ENCODE data around the gene LIMCH1.
A peak's percentile ranks its signal among the peaks of the same experiment; 100 is the strongest.
"Not testable (repeated sequence)": the region's sequence is repeated elsewhere in the genome, so short reads cannot be mapped to it uniquely, and the experiment has no call there.

Gene LIMCH1

GRCh38 chr4:41686893-41687292 is 148.9 kb downstream of the LIMCH1 start:
- no peak for DNase-seq

DNA sequence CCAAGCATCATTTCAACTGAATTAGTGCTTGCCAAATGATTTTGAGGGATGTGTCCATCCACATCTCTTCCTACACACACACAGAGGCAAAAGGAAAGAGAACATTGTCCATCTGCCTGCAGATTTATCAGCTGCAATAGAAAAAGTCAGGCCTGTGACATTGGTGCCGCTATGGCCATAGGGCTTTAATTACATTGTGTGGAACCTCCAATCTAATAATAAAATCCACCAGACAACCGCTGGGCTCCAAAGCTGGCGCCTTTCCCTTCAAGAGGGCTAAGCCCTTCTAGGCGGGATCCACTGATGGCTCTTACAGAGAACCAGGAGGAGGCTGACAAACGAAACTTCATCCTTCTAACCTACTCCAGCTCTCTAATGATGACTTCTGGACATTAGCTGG is 150.0 kb downstream of the LIMCH1 start:
- DNase-seq: peak; percentile 16 to 65

DNA sequence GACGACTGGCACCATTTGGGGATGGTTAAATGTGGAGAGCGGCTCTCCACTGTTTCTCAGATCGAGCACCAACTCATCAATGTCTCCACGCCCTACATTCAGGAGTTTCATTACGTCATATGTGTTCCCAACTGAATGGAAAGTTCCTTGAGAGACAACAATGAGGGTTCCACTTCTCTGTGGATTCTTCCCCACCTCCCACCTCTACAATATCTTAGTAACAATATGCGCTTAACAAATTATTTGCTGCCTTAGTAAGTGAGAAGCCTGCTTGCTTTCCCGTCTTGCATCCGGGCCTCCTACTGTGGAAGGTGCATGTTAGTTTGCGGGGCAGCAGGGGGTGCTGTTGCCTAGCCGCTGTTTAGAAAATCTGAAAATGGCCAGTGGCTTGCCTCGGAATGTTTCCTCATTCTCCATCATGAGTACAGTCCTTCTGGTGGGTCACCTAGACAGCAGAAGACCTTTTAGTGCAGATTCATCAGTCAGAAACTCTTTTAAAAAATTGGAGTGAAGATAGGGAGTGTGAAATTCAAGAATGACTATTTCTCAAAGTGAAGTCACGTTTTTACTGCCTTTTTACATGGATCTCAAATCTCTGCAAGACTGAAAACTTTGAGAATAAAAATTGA is 154.9 kb downstream of the LIMCH1 start:
- peak; percentile 36 to 71 for DNase-seq

DNA sequence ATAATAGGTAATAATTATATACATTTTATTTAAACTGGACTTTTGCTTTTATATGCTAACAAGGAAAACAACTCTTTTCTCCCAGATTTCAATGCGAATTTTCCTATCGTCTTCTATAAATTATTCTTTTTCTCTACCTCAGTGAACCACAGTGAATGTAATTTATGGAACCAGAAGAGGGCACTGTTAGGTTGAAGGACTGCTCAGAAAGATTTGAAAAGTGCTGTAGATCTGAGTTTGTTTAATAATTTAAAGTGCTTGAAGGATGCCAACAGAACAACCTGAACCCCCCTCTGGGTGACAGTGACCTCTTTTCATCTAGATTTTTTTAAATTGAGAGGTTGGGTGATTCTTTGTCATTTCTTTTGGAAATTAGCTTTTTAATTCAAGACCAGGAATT is 155.7 kb downstream of the LIMCH1 start:
- DNase-seq: peak; percentile 46 to 69

DNA sequence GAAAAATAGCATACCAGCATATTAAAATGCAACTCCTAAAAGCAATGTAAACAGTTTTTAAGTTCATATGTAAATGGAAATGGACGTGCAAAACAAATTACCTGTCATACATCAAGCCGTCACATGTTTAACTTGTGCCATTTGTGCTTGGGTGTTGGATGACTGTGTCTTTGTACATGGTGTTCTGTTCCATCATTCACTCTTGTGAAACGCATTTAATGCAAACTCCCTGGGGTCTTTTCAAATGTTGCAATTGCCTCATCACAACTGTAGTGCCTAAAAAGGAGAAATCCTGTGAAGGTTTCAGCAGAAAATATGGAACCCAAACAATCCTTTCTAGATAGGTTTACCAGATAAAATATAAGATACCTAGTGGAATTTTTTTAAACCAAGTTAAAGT is 158.2 kb downstream of the LIMCH1 start:
- DNase-seq: no peak

DNA sequence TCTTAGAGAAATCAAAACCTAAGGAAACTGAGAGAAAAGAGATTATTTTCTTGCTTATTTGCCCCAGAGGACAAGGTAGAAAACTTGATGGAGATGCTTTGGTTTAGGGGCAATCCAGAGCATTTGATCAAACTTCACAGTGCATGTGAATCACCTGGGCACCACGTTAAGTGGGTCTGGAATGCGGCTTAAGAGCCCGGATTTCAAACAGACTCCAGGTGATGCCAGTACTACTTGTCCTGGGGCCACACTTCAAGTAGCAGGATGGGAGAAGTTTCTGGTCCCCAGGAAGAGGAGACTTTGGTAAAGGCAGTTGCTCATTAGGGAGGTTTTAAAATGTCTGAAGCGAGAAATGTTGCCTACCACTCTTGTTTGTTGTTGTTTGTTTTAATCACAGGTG is 158.8 kb downstream of the LIMCH1 start:
- DNase-seq: no peak

- no peak for DNase-seq
Observed at GRCh38 chr4:41701983-41702382, 164.0 kb downstream of the LIMCH1 start.

- DNase-seq: no peak
Observed at GRCh38 chr4:41702770-41703169, 164.8 kb downstream of the LIMCH1 start.

GRCh38 chr4:41703785-41704184 is 165.8 kb downstream of the LIMCH1 start:
- DNase-seq: no peak

GRCh38 chr4:41709844-41710481 is 172.0 kb downstream of the LIMCH1 start:
- DNase-seq: peak in 1 of 2 experiments; percentile 13

DNA sequence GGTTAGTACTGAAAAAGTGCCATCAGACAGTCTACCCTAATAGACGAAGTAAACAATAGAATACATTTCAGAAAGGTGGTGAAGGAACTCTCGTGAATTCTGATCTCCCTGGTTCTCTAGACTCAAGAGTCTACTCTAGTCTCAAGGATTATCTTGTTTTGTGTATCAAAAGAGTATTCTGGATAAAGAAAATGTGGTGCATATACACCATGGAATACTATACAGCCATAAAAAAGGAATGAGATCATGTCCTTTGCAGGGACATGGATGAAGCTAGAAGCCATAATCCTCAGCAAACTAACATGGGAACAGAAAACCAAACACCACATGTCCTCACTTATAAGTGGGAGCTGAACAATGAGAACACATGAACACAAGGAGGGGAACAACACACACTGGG is 173.7 kb downstream of the LIMCH1 start:
- not testable (repeated sequence) for DNase-seq

DNA sequence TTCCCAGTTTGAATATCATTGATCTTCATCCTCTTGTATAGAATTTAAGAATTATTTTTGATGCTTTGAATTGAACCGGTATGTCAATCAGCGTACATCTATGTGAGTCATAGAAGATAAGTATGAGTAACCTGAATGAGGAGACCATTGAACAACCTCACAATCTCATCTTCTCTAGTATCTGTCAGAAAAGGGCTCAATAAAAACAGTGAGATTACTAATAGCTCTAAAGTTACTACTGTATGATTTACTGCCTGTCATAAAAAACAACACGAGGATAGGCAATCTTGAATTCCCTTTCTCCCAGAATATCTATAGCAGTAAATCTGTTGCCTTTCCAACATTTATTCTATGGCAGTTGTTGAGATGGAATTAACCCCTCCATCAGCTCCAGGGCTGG is 174.5 kb downstream of the LIMCH1 start:
- no peak for DNase-seq

GRCh38 chr4:41713768-41714167 is 175.8 kb downstream of the LIMCH1 start:
- DNase-seq: no peak

GRCh38 chr4:41714364-41715000 is 176.5 kb downstream of the LIMCH1 start:
- no peak for DNase-seq

- DNase-seq: no peak
Observed at GRCh38 chr4:41715155-41715554, 177.2 kb downstream of the LIMCH1 start.

GRCh38 chr4:41718907-41719306 is 180.9 kb downstream of the LIMCH1 start:
- no peak for DNase-seq

- DNase-seq: no peak
Observed at GRCh38 chr4:41719417-41719816, 181.5 kb downstream of the LIMCH1 start.

GRCh38 chr4:41722181-41722580 is 184.2 kb downstream of the LIMCH1 start:
- DNase-seq: no peak

DNA sequence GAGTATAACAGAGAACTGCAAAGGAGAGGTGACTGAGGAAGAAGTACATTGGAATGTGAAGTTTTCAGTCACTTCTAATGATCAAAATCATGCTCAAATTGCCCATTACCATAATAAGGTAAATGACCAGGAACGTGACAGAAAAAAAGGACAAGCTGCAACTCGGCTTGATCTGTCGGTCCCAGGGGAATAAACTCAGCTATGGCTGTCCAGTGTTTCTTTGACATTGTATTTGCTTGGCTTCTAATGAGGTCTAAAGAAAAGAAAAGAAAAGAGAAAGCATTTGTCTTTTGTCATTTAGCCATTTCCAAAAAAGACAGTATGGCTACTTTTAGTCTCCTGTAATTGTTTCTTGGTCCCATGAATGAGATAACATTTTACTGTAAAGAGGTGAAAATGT is 185.3 kb downstream of the LIMCH1 start:
- DNase-seq: no peak

DNA sequence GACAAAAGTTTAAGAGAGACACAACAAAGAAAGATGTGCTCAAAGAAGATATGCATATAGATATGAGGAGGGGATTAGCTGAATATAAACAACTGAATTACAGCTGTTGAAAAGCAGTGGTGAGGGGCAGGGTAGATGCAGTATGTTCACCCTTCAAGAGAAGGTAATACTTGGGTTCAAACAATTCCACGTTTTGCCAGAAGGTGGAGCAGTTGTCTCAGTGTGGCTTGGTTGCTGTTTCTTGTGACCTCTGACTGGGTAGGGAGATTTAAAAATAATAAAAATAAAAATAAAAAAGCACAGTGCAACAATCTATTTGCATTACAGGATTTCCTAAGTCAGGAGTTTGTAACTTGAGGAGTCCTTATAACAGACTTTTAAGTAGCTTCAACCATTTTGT is 187.3 kb downstream of the LIMCH1 start:
- DNase-seq: peak in 1 of 2 experiments; percentile 23

- DNase-seq: no peak
Observed at GRCh38 chr4:41727861-41728572, 190.1 kb downstream of the LIMCH1 start.

- no peak for DNase-seq
Observed at GRCh38 chr4:41728573-41728913, 190.6 kb downstream of the LIMCH1 start.

GRCh38 chr4:41731569-41732126 is 193.7 kb downstream of the LIMCH1 start:
- DNase-seq: no peak

DNA sequence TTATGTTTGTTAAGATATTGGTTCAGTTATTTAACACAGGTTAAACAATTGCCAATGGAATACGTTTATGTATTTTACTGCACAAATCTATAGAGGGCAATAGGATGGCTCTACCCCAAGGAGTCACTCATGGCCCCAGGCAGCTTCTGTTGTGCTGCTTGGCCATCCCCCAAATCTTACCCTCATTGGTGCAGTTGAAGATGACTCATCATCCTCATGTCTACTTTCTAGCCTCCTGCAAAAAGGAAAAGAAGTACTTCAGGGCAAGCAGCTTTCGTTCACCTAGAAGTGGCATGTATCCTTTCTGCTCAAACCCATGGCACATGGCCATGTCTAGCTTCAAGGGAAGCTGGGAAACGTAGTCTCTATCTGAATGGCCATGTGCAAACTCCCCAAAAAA is 196.4 kb downstream of the LIMCH1 start:
- DNase-seq: no peak
